Body of pancreas (tissue), 4 donors: ENCODE data around the gene BCAS4. TPM values are rescaled to one million over a fixed set of nuclear protein-coding genes. Genes with fewer than 3 reads are reported as not detected.

Experiments used
- ATAC-seq: fragments of 150-250 bp; one replicate; pipeline ENCODE4 v1.9.1; 2016
- DNase-seq, 4 donors: peaks; one replicate each; pipeline ENCODE4 v3.0.0-alpha.2; 2019
- H3K27ac ChIP-seq, 4 donors: fragments of 200-600 bp; sonication (generic); 1 replicate in 3 of 4; 2 replicates in 1 of 4; pipeline versions ENCODE4 v1.5.1 to v1.6.1; 2016 to 2019; ENCODE audit warnings: mild to moderate bottlenecking in 1 of 4, mixed read lengths in 1 of 4, moderate library complexity in 1 of 4
- H3K27me3 ChIP-seq, 2 donors: fragments of 200-600 bp; sonication (generic); one replicate each; pipeline ENCODE4 v1.6.0; 2016; ENCODE audit warnings: mild to moderate bottlenecking in 1 of 2
- H3K36me3 ChIP-seq, 2 donors: fragments of 200-600 bp; sonication (generic); replicated peaks in 1 of 2; 2 replicates each; pipeline ENCODE4 v1.5.1; 2016; ENCODE audit warnings: low read depth in 2 of 2; ENCODE audit not compliant: insufficient read depth in 1 of 2
- H3K4me1 ChIP-seq: fragments of 200-600 bp; sonication (generic); one replicate; pipeline ENCODE4 v1.6.0; 2016
- H3K4me3 ChIP-seq, 2 donors: fragments of 200-600 bp; sonication (generic); 1 replicate in 1 of 2; 2 replicates in 1 of 2; pipeline ENCODE4 v1.5.1; 2016 to 2019
- H3K9me3 ChIP-seq, 3 donors: fragments of 200-600 bp; sonication (generic); 1 replicate in 2 of 3; 2 replicates in 1 of 3; pipeline ENCODE4 v1.5.1; 2016
- CTCF ChIP-seq, 7 experiments: fragments of 450-650 bp in 4 of 7; fragments of 200-600 bp in 3 of 7; sonication (generic) in 3 of 7; IDR thresholded peaks; one replicate each; pipeline ENCODE4 v1.5.1; 2016 to 2019; ENCODE audit warnings: antibody characterized with exemption in 7 of 7
- POLR2A ChIP-seq, 3 donors: fragments of 450-650 bp; IDR thresholded peaks; one replicate each; pipeline ENCODE4 v1.6.1; 2016; ENCODE audit warnings: antibody characterized with exemption in 3 of 3, mild to moderate bottlenecking in 2 of 3
- WGBS, 2 donors: methylation state at CpG; one replicate each; pipeline ENCODE4 v1.1.5; 2017; 5-methylcytosine and 5-hydroxymethylcytosine counted together
- intact Hi-C: fragments of 100-400 bp; cut with DNase I; formaldehyde crosslinking; loops from one replicate; pipeline ENCODE4 v1.15.1; 2023
- total RNA-seq, 2 donors: library from RNA; depleted of rRNA; stranded (reverse); fragments of >200 nt; gene quantifications; one replicate each; pipeline ENCODE4 v1.1.0, GENCODE V29; 2016

Gene BCAS4
- total RNA-seq, 2 donors from 2014 or later, result under 0.01 to 2.3 TPM

DNA sequence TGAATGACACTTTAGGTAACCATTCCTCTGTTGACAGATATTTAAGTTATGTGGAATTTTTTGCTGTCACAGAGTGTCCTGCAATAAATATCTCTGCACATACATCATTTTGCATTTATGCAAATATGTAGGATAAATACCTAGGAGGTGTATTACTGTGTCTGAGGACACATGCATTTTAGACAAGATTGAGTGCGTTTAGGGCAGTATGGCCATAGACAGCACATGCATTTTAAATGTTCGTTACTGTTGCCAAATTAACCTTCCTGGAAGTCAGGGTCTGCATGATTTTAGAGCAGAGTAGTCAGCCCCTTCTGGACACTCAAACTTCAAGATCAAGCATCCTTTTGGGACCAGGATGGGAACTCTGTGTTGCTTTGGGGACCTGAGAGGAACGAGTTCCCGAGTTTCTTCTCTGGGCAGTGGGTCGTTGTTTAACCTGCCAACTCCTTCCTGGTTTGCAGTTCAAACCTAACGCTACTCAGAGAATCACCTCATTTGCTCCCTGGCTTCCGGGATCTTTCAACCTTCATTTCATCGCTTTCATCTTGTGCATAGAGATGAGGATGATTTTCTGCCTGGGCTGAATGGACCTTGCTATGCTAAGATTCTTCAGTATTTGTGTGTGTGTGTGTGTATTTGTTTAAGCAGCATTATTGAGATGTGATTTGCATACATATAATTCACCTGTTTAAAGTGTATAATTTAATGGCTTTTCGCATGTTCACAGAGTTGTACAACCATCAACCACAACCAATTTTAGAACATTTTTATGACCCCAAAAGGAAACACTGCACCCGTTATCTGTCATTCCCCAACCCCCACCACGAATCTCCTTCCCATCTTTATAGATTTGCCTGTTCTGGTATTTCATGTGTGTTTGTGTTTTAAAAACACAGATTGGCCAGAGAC, 9.8 kb downstream of the BCAS4 start:
- Histone ChIP-seq H3K9me3 (no peaks in the 10 kb centered on the region), H3K36me3 (no peaks in the 10 kb centered on the region), H3K27me3 (no peaks in the 10 kb centered on the region), H3K4me3 (no peak overlapping the region), H3K27ac (no peak overlapping the region), H3K4me1 (no peaks in the 10 kb centered on the region)
- intact Hi-C loops, result no loop called here
- 50 to 53% methylated on average over 11 of the region's 11 CpGs for WGBS, 2 donors
- ATAC-seq (no peak), DNase-seq (no peak)
- TF ChIP-seq POLR2A (IDR thresholded peaks at IDR 0.05), result no peak
- no peak for TF ChIP-seq CTCF (IDR thresholded peaks at IDR 0.05)

- intact Hi-C loops, result no loop called here
- TF ChIP-seq POLR2A (IDR thresholded peaks at IDR 0.05) (no peak), CTCF (IDR thresholded peaks at IDR 0.05) (no peak)
- Histone ChIP-seq H3K4me1 (no peaks in the 10 kb centered on the region), H3K36me3 (no peaks in the 10 kb centered on the region), H3K27ac (no peak overlapping the region), H3K27me3 (no peaks in the 10 kb centered on the region), H3K9me3 (no peaks in the 10 kb centered on the region), H3K4me3 (no peak overlapping the region)
- ATAC-seq (no peak), DNase-seq (no peak)
- 35 to 76% methylated on average over 1 of the region's 1 CpG for WGBS, 2 donors
Measured at GRCh38 chr20:50805349-50805684, 10.5 kb downstream of the BCAS4 start.

GRCh38 chr20:50806126-50806768, 11.4 kb downstream of the BCAS4 start:
- H3K9me3 ChIP-seq, result no peaks in the 10 kb centered on the region
- TF ChIP-seq CTCF (IDR thresholded peaks at IDR 0.05) (no peak), POLR2A (IDR thresholded peaks at IDR 0.05) (no peak)
- H3K4me3 ChIP-seq, result no peak overlapping the region
- H3K4me1 ChIP-seq, result no peaks in the 10 kb centered on the region
- no peak overlapping the region for H3K27ac ChIP-seq
- no peak for DNase-seq
- H3K27me3 ChIP-seq, result no peaks in the 10 kb centered on the region
- intact Hi-C loops, result no loop called here
- ATAC-seq, result no peak
- no peaks in the 10 kb centered on the region for H3K36me3 ChIP-seq
- WGBS, 2 donors, result 86 to 87% methylated on average over 5 of the region's 5 CpGs

- TF ChIP-seq CTCF (IDR thresholded peaks at IDR 0.05) (no peak), POLR2A (IDR thresholded peaks at IDR 0.05) (no peak)
- Histone ChIP-seq H3K36me3 (no peaks in the 10 kb centered on the region), H3K4me3 (no peak overlapping the region), H3K27ac (no peak overlapping the region), H3K27me3 (no peaks in the 10 kb centered on the region), H3K9me3 (no peaks in the 10 kb centered on the region), H3K4me1 (no peaks in the 10 kb centered on the region)
- intact Hi-C loops, result loop anchor here (10.0 kb wide), 1 partner anchor 115 kb away; no protein-coding TSS in a partner anchor
- DNase-seq (no peak), ATAC-seq (no peak)
- 80 to 83% methylated on average over 4 of the region's 4 CpGs for WGBS, 2 donors
Measured at GRCh38 chr20:50810063-50810462, 15.2 kb downstream of the BCAS4 start.
